ENCODE measurements around the gene CREB5.

CREB5 gene

GRCh38 chr7:28748933-28749584 lies 336.7 kb downstream of the CREB5 start:
- DNase-seq (ENCODE audit: low spot score), result peak; percentile 73

GRCh38 chr7:28749638-28750037 lies 337.3 kb downstream of the CREB5 start:
- DNase-seq (ENCODE audit: low spot score), result no peak

- no peak for DNase-seq (ENCODE audit: low spot score)
Observed at GRCh38 chr7:28750981-28751380, 338.7 kb downstream of the CREB5 start.

GRCh38 chr7:28753613-28754012 lies 341.3 kb downstream of the CREB5 start:
- DNase-seq (ENCODE audit: low spot score), result no peak

GRCh38 chr7:28754027-28754426 lies 341.7 kb downstream of the CREB5 start:
- DNase-seq (ENCODE audit: low spot score), result peak; percentile 43

- DNase-seq (ENCODE audit: low spot score), result no peak
Observed at GRCh38 chr7:28754447-28754846, 342.1 kb downstream of the CREB5 start.

- DNase-seq (ENCODE audit: low spot score), result peak; percentile 74
Observed at GRCh38 chr7:28755255-28755654, 342.9 kb downstream of the CREB5 start.

- no peak for DNase-seq (ENCODE audit: low spot score)
Observed at GRCh38 chr7:28758186-28758585, 345.9 kb downstream of the CREB5 start.

- no peak for DNase-seq (ENCODE audit: low spot score)
Observed at GRCh38 chr7:28759475-28759971, 347.2 kb downstream of the CREB5 start.

- no peak for DNase-seq (ENCODE audit: low spot score)
Observed at GRCh38 chr7:28761505-28761904, 349.2 kb downstream of the CREB5 start.

- no peak for DNase-seq (ENCODE audit: low spot score)
Observed at GRCh38 chr7:28762651-28763050, 350.3 kb downstream of the CREB5 start.

GRCh38 chr7:28766359-28766758 lies 354.0 kb downstream of the CREB5 start:
- no peak for DNase-seq (ENCODE audit: low spot score)

- peak; percentile 28 for DNase-seq (ENCODE audit: low spot score)
Observed at GRCh38 chr7:28767356-28767755, 355.0 kb downstream of the CREB5 start.

- peak; percentile 24 for DNase-seq (ENCODE audit: low spot score)
Observed at GRCh38 chr7:28768577-28769147, 356.3 kb downstream of the CREB5 start.

GRCh38 chr7:28771906-28772622 lies 359.7 kb downstream of the CREB5 start:
- no peak for DNase-seq (ENCODE audit: low spot score)

GRCh38 chr7:28773423-28774145 lies 361.3 kb downstream of the CREB5 start:
- DNase-seq (ENCODE audit: low spot score), result no peak

GRCh38 chr7:28774261-28774988 lies 362.1 kb downstream of the CREB5 start:
- no peak for DNase-seq (ENCODE audit: low spot score)

GRCh38 chr7:28776463-28777157 lies 364.3 kb downstream of the CREB5 start:
- no peak for DNase-seq (ENCODE audit: low spot score)

GRCh38 chr7:28778786-28779185 lies 366.5 kb downstream of the CREB5 start:
- DNase-seq (ENCODE audit: low spot score), result peak; percentile 32

- DNase-seq (ENCODE audit: low spot score), result no peak
Observed at GRCh38 chr7:28779954-28780353, 367.6 kb downstream of the CREB5 start.

- DNase-seq (ENCODE audit: low spot score), result no peak
Observed at GRCh38 chr7:28782362-28782761, 370.0 kb downstream of the CREB5 start.
